GM12878 (cell line): ENCODE results near the gene TAF4. TPM values are rescaled to one million over a fixed set of nuclear protein-coding genes. Genes with fewer than 3 reads are reported as not detected.

ENCODE experiments used
- ATAC-seq: fragments of 200-7000 bp; cut with Tn5 transposase; 3 replicates; pipeline ENCODE4 v1.9.1; 2020; ENCODE audit warnings: mild to moderate bottlenecking, moderate library complexity
- BruUV-seq: library from RNA; stranded (reverse); fragments of 400-500 nt; replicated peaks from 2 replicates; lab custom pipeline; 2021; lab: Mats Ljungman, UMichigan
- CTCF ChIA-PET: fragments of 300-600 bp; sonication (Branson Sonifier 250); formaldehyde crosslinking; extraction: SDS; loops from one replicate; lab custom pipeline; 2021; ENCODE audit warnings: inconsistent platforms; lab: Yijun Ruan, JAX
- POLR2A ChIA-PET: fragments of 350-600 bp; formaldehyde crosslinking; extraction: SDS; loops from one replicate; lab custom pipeline; 2021; ENCODE audit warnings: inconsistent platforms; lab: Charles Lee
- RAD21 ChIA-PET: fragments of 300-600 bp; sonication (Branson Sonifier 250); formaldehyde crosslinking; loops from one replicate; lab custom pipeline; 2023; ENCODE audit warnings: antibody characterized with exemption; ENCODE audit not compliant: unreplicated experiment; lab: Charles Lee
- SMC1A ChIA-PET: fragments of 300-600 bp; sonication (Branson Sonifier 250); formaldehyde crosslinking; loops from one replicate; lab custom pipeline; 2023; ENCODE audit not compliant: unreplicated experiment, uncharacterized antibody; lab: Charles Lee
- DNase-seq: peaks from one replicate; pipeline ENCODE4 v3.0.0-alpha.2; 2011; ENCODE audit warnings: low read depth, low spot score
- FAIRE-seq: peaks from 3 replicates; lab custom pipeline; 2011; peaks lifted over from hg19 to GRCh38; lab: Jason Lieb, UNC
- H2AFZ ChIP-seq: 2 replicates; pipeline ENCODE4 v1.6.0; 2011; ENCODE audit warnings: low read depth, low read length, control low read depth; ENCODE audit not compliant: control insufficient read depth
- H3K27ac ChIP-seq: 2 replicates; pipeline ENCODE4 v1.5.1; 2011; ENCODE audit warnings: control low read depth; ENCODE audit not compliant: control insufficient read depth, insufficient read depth
- H3K27me3 ChIP-seq, 2 experiments: replicated peaks in 1 of 2; 2 replicates each; pipeline versions ENCODE4 v1.6.0 to v1.6.1; 2011; ENCODE audit warnings: low read length in 1 of 2; ENCODE audit not compliant: control insufficient read depth in 2 of 2, insufficient read depth in 2 of 2
- H3K36me3 ChIP-seq, 2 experiments: 2 replicates each; pipeline ENCODE4 v1.5.1; 2011; ENCODE audit warnings: low read length in 1 of 2; ENCODE audit not compliant: control insufficient read depth in 2 of 2, insufficient read depth in 2 of 2
- H3K4me1 ChIP-seq: 2 replicates; pipeline ENCODE4 v1.6.1; 2011; ENCODE audit warnings: mild to moderate bottlenecking, low read length, moderate library complexity, mixed read lengths; ENCODE audit not compliant: control insufficient read depth, insufficient read depth
- H3K4me2 ChIP-seq: 2 replicates; pipeline ENCODE4 v1.6.0; 2011; ENCODE audit warnings: control low read depth; ENCODE audit not compliant: control insufficient read depth, insufficient read depth
- H3K4me3 ChIP-seq: fragments of 200-600 bp; sonication (generic); 2 replicates; pipeline ENCODE4 v1.5.1; 2016
- H3K79me2 ChIP-seq: 2 replicates; pipeline ENCODE4 v1.6.0; 2011; ENCODE audit warnings: low read length; ENCODE audit not compliant: control insufficient read depth, insufficient read depth
- H3K9ac ChIP-seq: 2 replicates; pipeline ENCODE4 v1.8.0; 2011; ENCODE audit warnings: low read length, control low read depth, mixed read lengths; ENCODE audit not compliant: control insufficient read depth, insufficient read depth
- H3K9me3 ChIP-seq: replicated peaks from 3 replicates; pipeline ENCODE4 v1.5.1; 2011; ENCODE audit warnings: mild to moderate bottlenecking, low read length; ENCODE audit not compliant: control insufficient read depth, insufficient read depth
- H4K20me1 ChIP-seq: 2 replicates; pipeline ENCODE4 v1.6.0; 2011; ENCODE audit not compliant: control insufficient read depth, insufficient read depth
- EGR1 ChIP-seq, 2 experiments: IDR thresholded peaks; 1 replicate in 1 of 2; 2 replicates in 1 of 2; pipeline ENCODE4 v1.6.1; 2011 to 2012; ENCODE audit warnings: low read depth in 2 of 2, low read length in 2 of 2, borderline replicate concordance in 1 of 2, mild to moderate bottlenecking in 1 of 2, moderate library complexity in 1 of 2
- EP300 ChIP-seq, 2 experiments: fragments of 150-350 bp in 1 of 2; IDR thresholded peaks; 2 replicates each; pipeline ENCODE4 v1.6.1; 2011 to 2012; ENCODE audit warnings: low read depth in 2 of 2, low read length in 2 of 2, borderline replicate concordance in 1 of 2, improper control_type of control experiment in 1 of 2, inconsistent platforms in 1 of 2; ENCODE audit not compliant: control insufficient read depth in 1 of 2
- HDAC2 ChIP-seq: fragments of 200-600 bp; sonication (generic); IDR thresholded peaks from 2 replicates; pipeline ENCODE4 v1.6.1; 2017
- KDM1A ChIP-seq: fragments of 200-600 bp; sonication (generic); IDR thresholded peaks from 2 replicates; pipeline ENCODE4 v1.6.1; 2016; ENCODE audit warnings: borderline replicate concordance
- MEF2B ChIP-seq: fragments of 450-650 bp; IDR thresholded peaks from 2 replicates; pipeline ENCODE4 v1.6.1; 2018; ENCODE audit warnings: mild to moderate bottlenecking, moderate library complexity; ENCODE audit not compliant: partially characterized antibody, poor library complexity, severe bottlenecking
- PML ChIP-seq: IDR thresholded peaks from 2 replicates; pipeline ENCODE4 v1.6.1; 2012; ENCODE audit warnings: low read length, inconsistent platforms
- RBBP5 ChIP-seq: fragments of 200-600 bp; sonication (generic); conservative IDR thresholded peaks from 2 replicates; pipeline ENCODE4 v1.6.1; 2016
- WGBS: methylation state at CpG from one replicate; pipeline ENCODE4 v1.1.6; 2016; ENCODE audit warnings: low lambda C conversion rate; ENCODE audit not compliant: insufficient replicate concordance, insufficient coverage; ENCODE audit errors: missing lambda C conversion rate; 5-methylcytosine and 5-hydroxymethylcytosine counted together
- in situ Hi-C: fragments of 300-500 bp; cut with MboI; formaldehyde crosslinking; loops from 9 replicates; pipeline ENCODE4 v1.14.3; 2018; ENCODE audit warnings: mixed read lengths
- intact Hi-C: fragments of 100-400 bp; cut with micrococcal nuclease; formaldehyde crosslinking; loops from one replicate; pipeline ENCODE4 v1.14.2; 2022; ENCODE audit not compliant: unreplicated experiment
- polyA plus RNA-seq, 11 experiments: library from polyadenylated mRNA; depleted of rRNA in 4 of 11; unstranded in 6 of 11; stranded (reverse) in 5 of 11; fragments of >200 nt; fragmentation: Nextera tagmentation in 4 of 11; fragmentation: Illumina TruSeq in 1 of 11; extraction: Ambion mirVana in 4 of 11; extraction: Trizol in 1 of 11; gene quantifications; 1 replicate in 1 of 11; 2 replicates in 10 of 11; pipeline versions ENCODE4 v1.2.1 to v1.2.3, GENCODE V29; 2011 to 2016; ENCODE audit warnings: inconsistent platforms in 2 of 11, missing spikeins in 2 of 11, low read depth in 1 of 11
- total RNA-seq, 4 experiments: library from RNA; depleted of rRNA in 3 of 4; stranded (reverse); fragments of >200 nt in 3 of 4; fragmentation: Illumina TruSeq in 1 of 4; extraction: Trizol in 1 of 4; gene quantifications; 2 replicates each; pipeline versions ENCODE4 v1.2.1 to v1.2.3, GENCODE V29; 2013 to 2021
- TF ChIP-seq, protein P1 (sequence below): IDR thresholded peaks from 2 replicates; pipeline ENCODE4 v1.6.1; 2012; ENCODE audit warnings: low read depth, low read length, improper control_type of control experiment
- TF ChIP-seq, protein P2 (sequence below): IDR thresholded peaks from 2 replicates; pipeline ENCODE4 v1.6.1; 2011; ENCODE audit warnings: borderline replicate concordance, low read depth, mild to moderate bottlenecking, moderate library complexity, low read length; ENCODE audit not compliant: insufficient read depth, poor library complexity, severe bottlenecking
- TF ChIP-seq, protein P3 (sequence below): fragments of 450-650 bp; IDR thresholded peaks from 2 replicates; pipeline ENCODE4 v1.6.1; 2017; ENCODE audit warnings: antibody characterized with exemption, mild to moderate bottlenecking, moderate library complexity
- TF ChIP-seq, protein P4 (sequence below), 3 experiments: IDR thresholded peaks in 2 of 3; conservative IDR thresholded peaks in 1 of 3; 2 replicates each; pipeline ENCODE4 v1.5.1; 2011; ENCODE audit warnings: low read depth in 3 of 3, low read length in 3 of 3, mild to moderate bottlenecking in 3 of 3, control low read depth in 2 of 3, moderate library complexity in 2 of 3, inconsistent platforms in 1 of 3, mixed read lengths in 1 of 3; ENCODE audit not compliant: control insufficient read depth in 2 of 3, insufficient read depth in 1 of 3; ENCODE audit errors: extremely low read depth in 1 of 3

The TAF4 gene
- total and polyA plus RNA-seq, 10 of the 15 experiments (the other 5 are each of a cell fraction or from before 2014, with no cell fraction given): 0.39 to 16.9 (median 3.4) TPM

DNA sequence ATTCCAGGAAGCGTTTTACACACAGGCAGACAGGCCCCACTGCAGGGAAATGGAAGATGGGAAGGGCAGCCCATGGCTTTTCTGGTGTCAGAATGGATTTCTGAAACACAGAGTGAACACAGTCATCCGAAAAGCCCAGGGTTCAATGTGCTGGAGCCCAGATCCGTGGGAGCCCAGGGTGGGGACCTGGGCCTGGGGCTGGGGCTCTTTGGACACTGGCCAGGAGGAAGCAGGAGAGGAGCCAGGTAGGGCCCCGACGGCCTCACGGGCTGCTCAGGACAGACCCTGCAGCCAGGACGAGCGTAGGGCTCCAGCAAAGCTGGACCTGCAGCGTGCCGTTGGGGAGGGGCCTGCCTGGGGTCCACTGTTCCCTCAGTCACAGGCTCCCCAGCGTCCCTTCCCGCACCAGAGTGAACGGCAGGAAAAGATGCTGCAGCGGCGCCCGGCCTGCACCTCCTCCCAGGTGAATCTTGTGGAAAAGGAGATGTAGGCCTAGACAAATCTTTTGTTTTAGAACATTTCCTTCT is 32.3 kb upstream of the TAF4 start (continued):
- TF ChIP-seq, protein P1, sequence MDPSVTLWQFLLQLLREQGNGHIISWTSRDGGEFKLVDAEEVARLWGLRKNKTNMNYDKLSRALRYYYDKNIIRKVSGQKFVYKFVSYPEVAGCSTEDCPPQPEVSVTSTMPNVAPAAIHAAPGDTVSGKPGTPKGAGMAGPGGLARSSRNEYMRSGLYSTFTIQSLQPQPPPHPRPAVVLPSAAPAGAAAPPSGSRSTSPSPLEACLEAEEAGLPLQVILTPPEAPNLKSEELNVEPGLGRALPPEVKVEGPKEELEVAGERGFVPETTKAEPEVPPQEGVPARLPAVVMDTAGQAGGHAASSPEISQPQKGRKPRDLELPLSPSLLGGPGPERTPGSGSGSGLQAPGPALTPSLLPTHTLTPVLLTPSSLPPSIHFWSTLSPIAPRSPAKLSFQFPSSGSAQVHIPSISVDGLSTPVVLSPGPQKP: no peak
- TF ChIP-seq KDM1A (no peak), HDAC2 (no peak), EGR1 (IDR thresholded peaks at IDR 0.05; ENCODE audit: borderline replicate concordance in 1 of 2, low read depth in 2 of 2, low read length in 2 of 2) (no peak)
- TF ChIP-seq, protein P2, sequence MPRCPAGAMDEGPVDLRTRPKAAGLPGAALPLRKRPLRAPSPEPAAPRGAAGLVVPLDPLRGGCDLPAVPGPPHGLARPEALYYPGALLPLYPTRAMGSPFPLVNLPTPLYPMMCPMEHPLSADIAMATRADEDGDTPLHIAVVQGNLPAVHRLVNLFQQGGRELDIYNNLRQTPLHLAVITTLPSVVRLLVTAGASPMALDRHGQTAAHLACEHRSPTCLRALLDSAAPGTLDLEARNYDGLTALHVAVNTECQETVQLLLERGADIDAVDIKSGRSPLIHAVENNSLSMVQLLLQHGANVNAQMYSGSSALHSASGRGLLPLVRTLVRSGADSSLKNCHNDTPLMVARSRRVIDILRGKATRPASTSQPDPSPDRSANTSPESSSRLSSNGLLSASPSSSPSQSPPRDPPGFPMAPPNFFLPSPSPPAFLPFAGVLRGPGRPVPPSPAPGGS: no peak
- TF ChIP-seq, all 136 proteins: peak for 0

DNA sequence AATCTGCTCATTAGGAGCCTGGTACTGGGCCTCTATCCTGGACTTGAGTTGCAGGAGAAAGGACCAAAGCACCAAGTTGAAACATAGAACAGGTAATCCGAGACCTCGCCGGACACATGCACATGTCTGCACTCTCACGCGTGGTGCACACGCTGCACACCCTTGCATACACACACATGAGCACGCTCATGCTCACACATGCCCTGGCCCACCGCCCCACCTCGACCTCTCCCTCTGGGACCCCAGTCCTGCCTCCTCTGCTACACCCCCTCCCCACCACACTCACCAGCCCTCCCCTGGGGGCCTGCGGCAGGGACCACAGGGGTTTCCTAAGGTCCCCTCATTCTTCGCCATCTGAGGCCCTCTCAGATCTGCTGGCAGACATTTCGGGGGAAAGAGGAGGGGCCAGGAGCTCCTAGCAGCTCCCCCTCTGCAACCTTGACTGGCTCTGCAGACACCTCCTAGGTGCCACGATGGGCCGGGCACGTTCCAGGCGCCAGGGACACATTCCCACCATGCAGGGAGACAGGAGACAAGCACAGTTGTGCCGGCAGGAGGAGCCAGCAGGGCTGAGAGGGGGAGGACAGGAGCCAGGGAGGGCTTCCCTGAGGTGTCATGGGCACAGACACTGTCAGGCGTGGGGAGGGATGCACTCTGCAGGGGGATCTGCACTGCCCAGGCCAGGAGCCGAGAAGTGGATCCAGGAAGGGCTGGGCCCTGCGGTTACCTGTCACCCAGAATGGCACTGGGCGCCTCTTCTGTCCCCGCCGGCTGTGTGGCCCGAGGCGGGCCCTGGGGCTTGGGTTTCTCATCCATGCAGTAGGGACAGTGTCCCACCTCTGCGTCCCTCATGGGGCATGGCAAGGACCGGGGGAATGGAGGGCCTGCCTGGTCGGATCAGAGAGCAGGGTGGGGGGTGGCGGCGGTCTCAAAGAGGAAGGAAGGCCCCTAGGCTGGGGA is 31.0 kb upstream of the TAF4 start:
- intact Hi-C loops: no loop called here
- Histone ChIP-seq H3K9me3 (peaks cover 4% of the 10 kb centered on the region; the same call in 1 of the 3 replicates), H3K79me2 (no peaks in the 10 kb centered on the region), H3K4me1 (no peaks in the 10 kb centered on the region), H3K27me3 (no peaks in the 10 kb centered on the region), H3K4me2 (no peak overlapping the region), H3K9ac (no peak overlapping the region), H4K20me1 (no peaks in the 10 kb centered on the region), H3K27ac (no peak overlapping the region), H2AFZ (no peak overlapping the region), H3K36me3 (no peaks in the 10 kb centered on the region), H3K4me3 (no peak overlapping the region)
- ATAC-seq: no peak
- POLR2A ChIA-PET: no interaction called here
- in situ Hi-C loops: loop anchor here (25.0 kb wide), 1 partner anchor 609 kb away; no protein-coding TSS in a partner anchor
- SMC1A ChIA-PET: no interaction called here
- RAD21 ChIA-PET: no interaction called here
- DNase-seq: no peak
- BruUV-seq: no TSS peak
- WGBS: 46% methylated on average over 28 of the region's 30 CpGs
- no peak for FAIRE-seq
- CTCF ChIA-PET: no interaction called here
- no peak for TF ChIP-seq RBBP5
- TF ChIP-seq, protein P3, sequence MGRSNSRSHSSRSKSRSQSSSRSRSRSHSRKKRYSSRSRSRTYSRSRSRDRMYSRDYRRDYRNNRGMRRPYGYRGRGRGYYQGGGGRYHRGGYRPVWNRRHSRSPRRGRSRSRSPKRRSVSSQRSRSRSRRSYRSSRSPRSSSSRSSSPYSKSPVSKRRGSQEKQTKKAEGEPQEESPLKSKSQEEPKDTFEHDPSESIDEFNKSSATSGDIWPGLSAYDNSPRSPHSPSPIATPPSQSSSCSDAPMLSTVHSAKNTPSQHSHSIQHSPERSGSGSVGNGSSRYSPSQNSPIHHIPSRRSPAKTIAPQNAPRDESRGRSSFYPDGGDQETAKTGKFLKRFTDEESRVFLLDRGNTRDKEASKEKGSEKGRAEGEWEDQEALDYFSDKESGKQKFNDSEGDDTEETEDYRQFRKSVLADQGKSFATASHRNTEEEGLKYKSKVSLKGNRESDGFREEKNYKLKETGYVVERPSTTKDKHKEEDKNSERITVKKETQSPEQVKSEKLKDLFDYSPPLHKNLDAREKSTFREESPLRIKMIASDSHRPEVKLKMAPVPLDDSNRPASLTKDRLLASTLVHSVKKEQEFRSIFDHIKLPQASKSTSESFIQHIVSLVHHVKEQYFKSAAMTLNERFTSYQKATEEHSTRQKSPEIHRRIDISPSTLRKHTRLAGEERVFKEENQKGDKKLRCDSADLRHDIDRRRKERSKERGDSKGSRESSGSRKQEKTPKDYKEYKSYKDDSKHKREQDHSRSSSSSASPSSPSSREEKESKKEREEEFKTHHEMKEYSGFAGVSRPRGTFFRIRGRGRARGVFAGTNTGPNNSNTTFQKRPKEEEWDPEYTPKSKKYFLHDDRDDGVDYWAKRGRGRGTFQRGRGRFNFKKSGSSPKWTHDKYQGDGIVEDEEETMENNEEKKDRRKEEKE: no peak
- TF ChIP-seq, protein P4, sequence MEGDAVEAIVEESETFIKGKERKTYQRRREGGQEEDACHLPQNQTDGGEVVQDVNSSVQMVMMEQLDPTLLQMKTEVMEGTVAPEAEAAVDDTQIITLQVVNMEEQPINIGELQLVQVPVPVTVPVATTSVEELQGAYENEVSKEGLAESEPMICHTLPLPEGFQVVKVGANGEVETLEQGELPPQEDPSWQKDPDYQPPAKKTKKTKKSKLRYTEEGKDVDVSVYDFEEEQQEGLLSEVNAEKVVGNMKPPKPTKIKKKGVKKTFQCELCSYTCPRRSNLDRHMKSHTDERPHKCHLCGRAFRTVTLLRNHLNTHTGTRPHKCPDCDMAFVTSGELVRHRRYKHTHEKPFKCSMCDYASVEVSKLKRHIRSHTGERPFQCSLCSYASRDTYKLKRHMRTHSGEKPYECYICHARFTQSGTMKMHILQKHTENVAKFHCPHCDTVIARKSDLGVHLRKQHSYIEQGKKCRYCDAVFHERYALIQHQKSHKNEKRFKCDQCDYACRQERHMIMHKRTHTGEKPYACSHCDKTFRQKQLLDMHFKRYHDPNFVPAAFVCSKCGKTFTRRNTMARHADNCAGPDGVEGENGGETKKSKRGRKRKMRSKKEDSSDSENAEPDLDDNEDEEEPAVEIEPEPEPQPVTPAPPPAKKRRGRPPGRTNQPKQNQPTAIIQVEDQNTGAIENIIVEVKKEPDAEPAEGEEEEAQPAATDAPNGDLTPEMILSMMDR (IDR thresholded peaks at IDR 0.05 in 2 of 3, conservative IDR thresholded peaks at IDR 0.05 in 1 of 3; ENCODE audit: control insufficient read depth in 2 of 3, extremely low read depth in 1 of 3, insufficient read depth in 1 of 3, low read depth in 3 of 3, low read length in 3 of 3): no peak
- TF ChIP-seq EGR1 (IDR thresholded peaks at IDR 0.05; ENCODE audit: borderline replicate concordance in 1 of 2, low read depth in 2 of 2, low read length in 2 of 2): no peak
- no peak for TF ChIP-seq PML
- no peak for TF ChIP-seq EP300 (IDR thresholded peaks at IDR 0.05; ENCODE audit: borderline replicate concordance in 1 of 2, control insufficient read depth in 1 of 2, low read depth in 2 of 2, low read length in 2 of 2)
- TF ChIP-seq MEF2B: no peak
